HG03135 (cell line): Measurements from ENCODE around the gene ARSG.
A peak's percentile ranks its signal among the peaks of the same experiment; 100 is the strongest.
"Not testable (repeated sequence)": the region's sequence is repeated elsewhere in the genome, so short reads cannot be mapped to it uniquely, and the experiment has no call there.

Experiments used
- ATAC-seq: cut with Tn5 transposase; IDR thresholded peaks from one replicate; pipeline ENCODE4 v1.9.1; 2021; ENCODE audit warnings: mild to moderate bottlenecking, moderate library complexity; ENCODE audit not compliant: unreplicated experiment

The ARSG gene

DNA sequence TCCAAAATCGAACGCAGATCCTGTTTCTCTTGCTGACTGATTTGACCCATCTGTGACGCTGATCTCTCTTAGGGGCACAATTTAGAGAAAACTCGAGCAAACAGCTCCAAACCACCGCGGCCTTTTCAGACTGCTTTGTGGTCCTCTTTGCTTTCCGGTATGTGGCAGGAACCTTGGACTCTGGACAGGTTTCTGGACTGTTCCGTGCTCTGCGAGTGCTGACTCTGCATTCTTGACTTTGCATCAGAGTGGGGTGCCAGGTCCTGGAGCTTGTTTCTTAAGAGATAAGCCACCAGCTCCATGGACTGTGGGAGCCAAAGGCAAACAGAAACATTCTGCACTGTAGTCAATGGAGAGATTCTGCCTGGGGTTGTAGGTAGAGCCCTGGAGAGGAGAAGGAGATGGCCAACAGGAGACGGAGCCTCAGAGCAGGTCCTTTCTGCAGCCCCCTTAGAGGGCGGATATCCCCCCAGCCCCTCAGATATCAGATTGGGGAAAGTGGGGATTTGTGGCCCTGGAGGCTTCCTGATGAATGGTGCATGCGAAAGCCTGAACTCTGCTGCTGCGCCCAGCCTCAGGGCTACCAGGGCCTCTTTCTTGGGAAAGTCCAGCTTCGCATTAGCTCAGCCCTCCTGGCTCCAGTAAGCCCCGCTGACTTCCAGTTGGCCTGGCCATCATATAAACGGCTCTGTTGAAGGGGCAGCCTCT is 100.4 kb downstream of the ARSG start:
- no peak for ATAC-seq

DNA sequence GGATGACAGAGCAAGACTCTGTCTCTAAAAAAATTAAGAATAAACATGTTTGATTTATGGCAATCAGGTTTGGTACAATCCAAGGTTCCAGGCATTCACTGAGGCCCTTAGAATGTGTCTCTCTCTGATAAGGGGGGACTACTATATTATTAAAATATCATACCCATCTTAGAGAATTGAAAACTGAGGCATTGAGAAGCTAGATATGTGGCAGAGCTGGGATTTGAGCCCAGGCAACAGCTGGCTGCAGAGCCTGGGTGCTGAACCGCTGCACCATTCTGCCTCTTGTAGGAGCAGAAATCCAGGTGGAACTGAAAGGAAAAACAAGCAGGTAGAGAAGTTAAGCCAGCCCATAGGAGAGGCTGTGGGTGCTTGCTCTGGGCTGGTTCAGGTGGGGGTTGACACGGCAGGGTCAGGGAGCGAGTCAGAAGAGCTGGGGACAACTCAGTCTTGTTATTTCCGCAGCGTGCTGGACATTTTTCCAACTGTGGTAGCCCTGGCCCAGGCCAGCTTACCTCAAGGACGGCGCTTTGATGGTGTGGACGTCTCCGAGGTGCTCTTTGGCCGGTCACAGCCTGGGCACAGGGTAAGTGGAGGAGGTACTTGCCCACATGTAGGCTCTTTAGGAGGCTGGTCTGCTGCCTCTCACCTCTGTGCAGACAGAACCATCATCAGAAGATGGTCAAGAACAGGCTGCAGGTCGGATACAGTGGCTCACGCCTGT is 103.5 kb downstream of the ARSG start:
- no peak for ATAC-seq

DNA sequence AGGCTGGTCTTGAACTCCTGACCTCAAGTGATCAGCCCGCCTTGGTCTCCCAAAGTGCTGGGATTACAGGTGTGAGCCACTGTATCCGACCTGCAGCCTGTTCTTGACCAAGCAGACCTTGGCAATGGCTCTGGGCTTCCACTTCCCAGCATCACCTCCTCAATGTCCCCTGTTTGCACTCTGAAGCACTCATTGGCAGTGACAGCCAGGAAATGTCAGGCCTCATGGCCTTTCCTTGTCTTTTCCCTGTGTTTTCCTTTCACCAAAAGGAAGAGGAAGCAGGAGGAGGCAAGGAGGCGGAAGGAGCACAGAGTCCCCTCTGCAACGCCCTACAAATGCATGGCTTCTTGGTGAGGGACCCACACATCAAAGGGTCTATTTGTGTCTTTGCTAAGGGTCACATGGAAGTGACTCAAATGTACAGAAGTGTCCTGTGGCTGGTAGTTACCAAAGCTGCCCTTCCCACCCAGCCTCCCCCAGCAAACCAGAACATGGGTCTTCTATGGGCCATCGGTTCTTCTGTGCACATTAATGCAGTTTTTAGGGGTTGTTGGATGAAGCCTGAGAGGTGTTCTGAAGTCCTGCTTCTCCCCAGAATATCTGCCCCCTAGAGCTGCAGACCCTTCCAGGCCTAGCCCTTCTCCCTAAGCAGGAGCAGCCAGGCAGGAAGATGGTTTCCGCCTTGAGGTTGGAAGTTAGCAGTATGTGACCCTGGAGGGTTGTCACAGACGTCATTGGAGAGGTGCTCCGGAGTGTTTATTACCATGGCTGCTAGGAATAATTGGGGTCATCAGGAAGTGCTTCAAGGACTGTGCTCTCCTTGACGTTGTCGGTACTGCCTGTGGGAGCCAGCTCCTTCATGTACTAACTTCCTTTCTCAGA is 105.2 kb downstream of the ARSG start:
- ATAC-seq, result no peak

DNA sequence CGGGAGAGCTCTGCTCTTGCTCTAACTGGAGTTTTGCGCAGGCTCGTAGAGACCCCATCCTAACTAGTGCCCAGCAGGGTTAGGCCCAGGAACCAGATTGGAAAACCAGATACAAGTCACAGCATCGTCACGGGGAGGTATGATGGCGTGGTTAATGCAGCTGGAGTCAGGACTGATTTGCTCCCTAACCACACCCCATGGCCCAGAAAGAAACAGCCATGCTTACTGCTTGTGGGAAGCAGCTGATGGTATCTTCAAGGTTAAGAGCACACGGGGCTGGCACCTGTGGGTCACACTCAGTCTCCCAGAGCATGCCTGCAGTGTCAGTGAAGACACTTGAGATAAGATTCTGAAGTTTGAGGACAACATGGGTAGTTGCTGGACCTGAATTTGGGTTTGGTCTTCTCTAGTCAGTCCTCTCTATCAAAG is 105.8 kb downstream of the ARSG start:
- no peak for ATAC-seq

DNA sequence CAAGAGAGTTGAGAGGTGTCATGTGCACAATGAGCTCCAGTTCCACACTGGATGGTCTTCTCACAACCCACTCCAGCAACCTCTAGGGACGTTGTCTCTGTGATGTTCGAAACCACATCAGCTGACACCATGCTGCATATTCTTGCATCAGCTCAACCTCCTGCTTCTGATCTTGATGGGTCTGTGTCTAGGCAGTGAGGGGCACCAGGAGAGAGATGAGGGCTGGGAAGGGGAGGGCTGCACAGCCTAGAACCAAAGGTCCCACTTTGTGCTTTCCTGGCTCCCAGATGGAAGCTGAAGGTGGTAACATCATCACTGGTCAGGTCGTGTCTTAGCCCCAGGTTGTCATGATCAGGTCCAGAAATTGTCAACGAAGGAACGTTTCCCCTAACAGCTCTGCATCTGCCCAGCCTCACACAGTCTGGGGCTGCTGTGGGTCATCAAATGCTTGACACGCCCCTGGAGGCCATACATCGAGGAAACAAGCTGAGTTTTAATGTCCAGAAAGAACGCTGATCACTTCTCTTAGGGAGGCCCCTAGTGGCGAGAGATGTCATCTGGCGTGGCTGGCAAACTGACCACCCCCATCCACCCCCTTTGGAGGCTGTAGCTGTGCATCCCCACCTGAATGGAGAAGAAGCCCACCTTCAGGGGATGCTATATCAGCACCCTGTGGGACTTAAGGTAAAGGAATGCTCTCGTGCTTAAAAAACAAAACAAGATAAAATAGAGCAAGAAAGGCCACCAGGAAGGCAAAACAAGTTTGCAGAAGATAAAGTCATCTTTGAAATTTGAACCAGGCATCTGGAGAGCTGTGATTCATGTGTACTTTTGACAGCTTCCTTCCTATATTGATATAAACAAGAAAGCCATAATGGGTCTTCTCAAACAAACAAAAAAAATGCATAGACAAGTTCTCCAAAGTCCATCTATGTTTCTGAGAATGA is 107.7 kb downstream of the ARSG start:
- peak; percentile 83 for ATAC-seq

DNA sequence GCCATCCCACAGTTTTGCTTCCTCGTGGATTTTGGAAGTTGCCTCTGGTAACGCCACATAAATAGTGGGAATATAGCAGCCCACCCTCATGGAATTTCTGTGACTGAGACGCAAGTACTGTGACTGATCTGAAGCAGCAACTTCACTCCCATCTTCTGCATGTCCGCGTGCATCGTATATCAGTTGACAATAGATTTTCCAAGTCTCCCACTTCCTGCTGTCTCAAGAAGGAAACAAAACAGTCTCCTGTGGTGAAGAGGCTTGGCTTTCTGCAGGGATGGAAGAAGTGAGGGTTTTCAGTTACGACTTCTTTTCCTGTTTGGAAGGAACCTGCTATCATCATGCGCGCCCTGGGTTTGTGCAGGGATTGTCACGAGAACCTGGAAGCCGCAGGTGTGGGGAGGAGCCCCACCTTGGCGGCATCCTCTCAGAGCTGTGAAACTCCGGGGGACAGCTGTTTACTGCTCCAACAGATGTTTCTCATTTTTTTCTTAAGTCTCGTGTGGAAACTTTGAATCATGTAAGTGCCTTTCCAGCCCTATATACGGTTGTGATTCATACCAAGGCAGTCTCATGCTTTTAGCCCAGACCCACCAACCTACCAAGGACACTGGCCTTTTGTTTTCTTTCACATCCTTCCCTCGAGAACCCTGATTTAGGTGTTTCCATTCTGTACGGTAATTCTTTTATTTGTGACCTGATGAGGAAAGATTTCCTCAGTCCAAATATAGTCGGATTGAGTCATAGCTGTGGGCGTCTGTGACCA is 108.5 kb downstream of the ARSG start:
- ATAC-seq, result no peak

DNA sequence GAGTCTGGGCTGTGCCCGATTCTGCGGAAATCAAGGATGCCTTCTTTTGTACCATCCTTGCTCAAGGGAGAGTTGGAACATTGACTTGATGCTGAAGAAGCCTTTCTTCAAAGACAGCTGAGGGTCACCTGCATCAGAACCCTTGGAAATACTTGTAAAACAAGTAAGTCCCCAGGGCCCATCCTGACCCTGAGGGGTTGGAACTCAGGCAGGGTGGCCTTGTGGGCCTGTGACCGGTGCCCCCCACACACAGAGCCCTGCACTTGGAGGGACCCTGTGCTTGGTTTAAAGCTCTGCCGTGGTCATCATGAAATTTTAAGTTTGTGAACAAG is 109.1 kb downstream of the ARSG start:
- ATAC-seq, result no peak

DNA sequence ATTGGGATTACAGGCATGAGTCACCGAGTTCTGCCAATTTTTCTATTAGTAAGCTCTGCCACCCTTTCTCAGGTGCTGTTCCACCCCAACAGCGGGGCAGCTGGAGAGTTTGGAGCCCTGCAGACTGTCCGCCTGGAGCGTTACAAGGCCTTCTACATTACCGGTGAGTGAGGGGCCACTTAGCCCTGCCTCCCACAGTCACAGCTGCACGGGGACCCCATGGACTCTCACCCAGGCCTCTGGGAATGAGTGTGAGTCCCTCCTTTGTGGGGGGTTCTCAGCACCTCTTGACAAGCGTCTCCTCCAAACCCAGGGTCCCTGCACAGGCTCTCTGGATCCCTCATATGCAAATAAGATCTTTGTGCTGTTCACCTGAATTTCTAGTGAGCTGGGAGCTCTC is 110.0 kb downstream of the ARSG start:
- no peak for ATAC-seq

DNA sequence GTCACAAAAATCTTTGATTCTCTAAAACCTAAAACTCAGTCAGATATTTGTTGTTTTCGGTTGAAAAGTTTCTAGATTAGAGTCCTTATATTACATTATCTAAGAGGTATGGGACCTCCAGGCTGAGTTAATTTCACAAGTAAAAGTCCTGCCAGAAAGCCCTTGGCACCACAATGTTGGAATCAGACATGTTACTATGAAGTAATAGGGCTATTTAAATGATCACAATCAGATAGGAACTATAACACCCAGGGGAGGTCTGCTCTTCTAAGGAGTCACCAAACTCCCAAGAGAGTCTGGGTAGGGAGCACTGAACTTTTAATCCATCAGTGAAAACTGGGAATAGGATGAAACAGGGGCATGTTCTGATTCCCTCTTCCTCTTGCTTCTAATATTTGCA is 111.8 kb downstream of the ARSG start:
- ATAC-seq, result no peak

DNA sequence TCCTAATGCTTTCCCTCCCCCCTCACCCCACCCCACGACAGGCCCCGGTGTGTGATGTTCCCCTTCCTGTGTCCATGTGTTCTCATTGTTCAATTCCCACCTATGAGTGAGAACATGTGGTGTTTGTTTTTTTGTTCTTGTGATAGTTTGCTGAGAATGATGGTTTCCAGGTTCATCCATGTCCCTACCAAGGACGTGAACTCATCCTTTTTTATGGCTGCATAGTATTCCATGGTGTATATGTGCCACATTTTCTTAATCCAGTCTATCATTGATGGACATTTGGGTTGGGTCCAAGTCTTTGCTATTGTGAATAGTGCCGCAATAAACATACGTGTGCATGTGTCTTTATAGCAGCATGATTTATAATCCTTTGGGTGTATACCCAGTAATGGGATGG is 112.5 kb downstream of the ARSG start:
- ATAC-seq, result not testable (repeated sequence)

DNA sequence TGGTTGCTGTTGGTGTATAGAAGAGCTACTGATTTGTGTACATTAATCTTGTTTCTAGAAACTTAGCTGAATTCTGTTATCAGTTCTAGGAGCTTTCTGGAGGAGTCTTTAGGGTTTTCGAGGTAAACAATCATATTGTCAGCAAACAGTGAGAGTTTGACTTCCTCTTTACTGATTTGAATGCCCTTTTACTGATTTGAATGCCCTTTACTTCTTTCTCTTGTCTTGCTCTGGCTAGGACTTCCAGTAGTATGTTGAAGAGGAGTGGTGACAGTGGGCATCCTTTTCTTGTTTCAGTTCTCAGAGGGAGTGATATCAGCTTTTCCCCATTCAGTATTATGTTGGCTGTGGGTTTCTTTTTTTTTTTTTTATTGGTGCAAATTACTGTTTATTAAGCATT is 116.4 kb downstream of the ARSG start:
- ATAC-seq, result not testable (repeated sequence)

DNA sequence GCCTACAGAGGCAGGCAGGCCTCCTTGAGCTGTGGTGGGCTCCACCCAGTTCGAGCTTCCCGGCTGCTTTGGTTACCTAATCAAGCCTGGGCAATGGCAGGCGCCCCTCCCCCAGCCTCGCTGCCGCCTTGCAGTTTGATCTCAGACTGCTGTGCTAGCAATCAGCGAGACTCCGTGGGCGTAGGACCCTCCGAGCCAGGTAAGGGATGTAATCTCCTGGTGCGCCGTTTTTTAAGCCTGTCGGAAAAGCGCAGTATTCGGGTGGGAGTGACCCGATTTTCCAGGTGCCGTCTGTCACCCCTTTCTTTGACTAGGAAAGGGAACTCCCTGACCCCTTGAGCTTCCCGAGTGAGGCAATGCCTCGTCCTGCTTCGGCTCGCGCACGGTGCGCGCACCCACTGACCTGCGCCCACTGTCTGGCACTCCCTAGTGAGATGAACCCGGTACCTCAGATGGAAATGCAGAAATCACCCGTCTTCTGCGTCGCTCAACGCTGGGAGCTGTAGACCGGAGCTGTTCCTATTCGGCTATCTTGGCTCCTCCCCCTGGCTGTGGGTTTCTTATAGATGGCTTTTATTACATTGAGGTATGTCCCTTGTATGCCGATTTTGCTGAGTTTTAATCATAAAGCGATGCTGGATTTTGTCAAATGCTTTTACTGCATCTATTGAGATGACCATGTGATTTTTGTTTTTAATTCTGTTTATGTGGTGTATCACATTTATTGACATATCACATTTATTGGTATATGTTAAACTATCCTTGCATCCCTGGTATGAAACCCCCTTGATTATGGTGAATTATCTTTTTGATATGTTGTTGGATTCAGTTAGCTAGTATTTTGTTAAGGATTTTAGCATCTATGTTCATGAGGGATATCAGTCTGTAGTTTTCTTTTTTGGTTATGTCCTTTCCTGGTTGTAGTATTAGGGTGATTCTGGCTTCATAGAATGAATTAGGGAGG is 122.6 kb downstream of the ARSG start:
- not testable (repeated sequence) for ATAC-seq

DNA sequence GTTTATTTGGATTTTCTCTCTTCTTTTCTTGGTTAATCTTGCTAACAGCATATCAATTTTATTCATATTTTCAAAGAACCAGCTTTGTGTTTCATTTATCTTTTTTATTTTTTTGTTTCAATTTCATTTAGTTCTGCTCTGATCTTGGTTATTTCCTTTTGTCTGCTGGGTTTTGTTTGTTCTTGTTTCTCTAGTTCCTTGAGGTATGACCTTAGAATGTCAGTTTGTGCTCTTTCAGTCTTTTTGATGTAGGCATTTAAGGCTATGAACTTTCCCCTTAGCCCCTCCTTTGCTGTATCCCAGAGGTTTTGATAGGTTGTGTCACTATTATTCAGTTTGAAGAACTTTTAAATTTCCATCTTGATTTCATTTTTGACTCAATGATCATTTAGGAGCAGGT is 123.6 kb downstream of the ARSG start:
- not testable (repeated sequence) for ATAC-seq

DNA sequence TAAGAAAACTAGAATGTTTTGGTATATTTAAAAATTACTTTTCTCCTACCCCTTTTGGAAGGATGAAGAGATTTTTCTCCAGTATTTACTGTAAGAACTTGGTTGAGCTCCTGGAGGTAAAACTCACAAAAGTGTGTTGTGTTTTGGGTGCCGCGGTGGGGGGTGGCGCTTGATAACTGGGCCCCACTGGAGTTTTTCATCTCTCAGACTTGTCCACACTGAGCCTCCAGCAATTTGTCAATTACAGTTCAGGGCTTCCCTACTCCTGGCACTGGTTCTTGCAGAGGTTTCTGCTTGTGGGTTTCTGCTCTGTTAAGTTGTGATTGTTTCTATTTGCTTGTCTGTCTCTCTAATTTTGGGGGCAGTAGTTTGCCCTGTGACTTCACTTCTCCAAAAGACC is 126.0 kb downstream of the ARSG start:
- no peak for ATAC-seq

DNA sequence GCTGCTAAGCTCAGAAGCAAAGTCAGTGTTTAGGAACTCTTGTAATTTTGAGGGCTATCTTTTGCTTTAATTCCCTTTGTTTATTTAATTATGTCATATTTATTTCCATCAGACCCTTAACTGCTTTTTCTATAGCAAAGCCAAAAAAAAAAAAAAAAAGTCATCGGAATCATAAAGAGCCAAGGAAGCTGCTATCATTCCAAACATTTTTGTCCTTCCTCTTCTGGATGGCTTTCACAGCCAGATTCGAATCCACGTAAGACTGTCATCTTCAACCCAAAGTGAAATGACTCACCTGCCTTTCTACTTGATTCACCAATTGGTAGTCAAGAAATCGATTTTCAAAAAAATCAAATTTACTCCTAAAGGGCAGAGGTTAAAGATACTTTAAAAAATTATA is 127.6 kb downstream of the ARSG start:
- no peak for ATAC-seq

DNA sequence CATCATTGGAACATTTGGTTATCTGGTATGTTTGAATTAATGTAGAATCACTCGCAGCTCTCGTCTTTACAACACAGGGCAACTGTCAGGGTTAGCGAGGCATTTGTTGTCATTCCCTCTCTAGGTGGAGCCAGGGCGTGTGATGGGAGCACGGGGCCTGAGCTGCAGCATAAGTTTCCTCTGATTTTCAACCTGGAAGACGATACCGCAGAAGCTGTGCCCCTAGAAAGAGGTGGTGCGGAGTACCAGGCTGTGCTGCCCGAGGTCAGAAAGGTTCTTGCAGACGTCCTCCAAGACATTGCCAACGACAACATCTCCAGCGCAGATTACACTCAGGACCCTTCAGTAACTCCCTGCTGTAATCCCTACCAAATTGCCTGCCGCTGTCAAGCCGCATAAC is 128.8 kb downstream of the ARSG start:
- no peak for ATAC-seq

DNA sequence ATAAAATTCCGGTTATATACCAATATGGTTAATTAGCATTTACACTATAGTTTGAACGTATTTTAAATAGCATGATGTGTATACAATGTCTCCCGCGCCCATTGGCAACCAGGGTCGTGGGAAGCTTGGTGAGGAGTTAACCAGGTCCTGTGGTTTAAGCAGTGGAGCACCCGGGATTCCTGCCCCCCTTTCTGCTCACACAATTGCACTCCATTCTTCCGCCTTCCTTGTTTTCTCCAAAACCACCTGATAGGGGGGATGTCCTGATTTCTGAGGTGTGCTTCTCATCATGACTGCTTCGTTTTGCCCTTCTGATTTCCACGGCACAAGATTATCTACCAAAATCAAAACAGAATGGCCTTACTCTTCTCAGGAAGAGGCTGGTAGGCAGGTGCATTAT is 130.2 kb downstream of the ARSG start:
- ATAC-seq, result no peak

DNA sequence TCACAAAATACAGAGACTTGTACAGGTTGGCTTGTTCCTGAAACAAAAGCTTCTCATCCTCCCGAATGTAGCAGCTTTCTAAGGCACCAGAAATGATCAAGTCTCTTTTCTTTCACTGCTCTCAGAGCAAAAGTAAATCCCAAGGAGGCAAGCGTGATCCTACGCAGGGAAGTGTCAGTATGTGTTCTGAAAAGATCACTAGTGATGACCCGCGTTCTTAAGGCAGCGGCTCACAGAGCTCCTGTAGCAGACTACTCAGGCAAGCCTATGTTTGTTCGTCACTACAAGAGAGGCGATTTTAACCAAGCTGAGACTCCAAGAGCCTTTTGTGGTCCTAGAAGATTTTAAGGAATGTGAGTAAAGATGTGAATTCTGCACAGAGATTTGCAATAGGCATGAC is 131.5 kb downstream of the ARSG start:
- ATAC-seq, result no peak

DNA sequence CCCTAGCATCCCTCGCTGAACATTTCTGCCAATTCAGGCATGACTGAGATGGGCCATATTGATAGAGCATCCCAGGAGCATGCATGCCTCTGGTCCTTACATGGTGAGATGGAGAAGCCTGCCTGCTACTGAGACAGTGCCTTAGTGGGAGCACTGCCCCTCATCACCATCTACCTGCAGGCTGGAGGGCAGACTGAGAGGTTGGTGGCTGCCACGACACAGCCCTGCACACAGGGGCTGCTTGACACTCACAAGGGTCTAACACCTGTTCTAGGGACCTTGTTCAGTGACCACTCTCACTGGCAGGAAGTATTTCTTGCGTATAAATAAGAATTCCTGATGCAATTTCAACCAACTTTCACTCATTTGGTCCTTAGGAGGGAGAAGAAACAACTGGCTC is 132.0 kb downstream of the ARSG start:
- no peak for ATAC-seq
